OCI-LY1 (cell line): Measurements from ENCODE around the gene ICAM5.

Source experiments
- CTCF ChIP-seq: fragments of 200-600 bp; sonication (generic), shearing (Covaris generic); IDR thresholded peaks from 2 replicates; pipeline ENCODE4 v1.5.1; 2017; ENCODE audit warnings: mild to moderate bottlenecking, antibody characterized with exemption, low read length, moderate library complexity, mixed read lengths
- EZH2 ChIP-seq: fragments of 200-600 bp; sonication (generic), shearing (Covaris generic); IDR thresholded peaks from 2 replicates; pipeline ENCODE4 v1.8.0; 2017; ENCODE audit warnings: borderline replicate concordance, mixed run types, mild to moderate bottlenecking, antibody characterized with exemption, low read length, moderate library complexity, mixed read lengths

GRCh38 chr19:10293637-10294367 is 4.0 kb downstream of the ICAM5 start:
- no peak for TF ChIP-seq CTCF
- TF ChIP-seq EZH2 = no peak
